Neural crest cell (in vitro differentiated cells): ENCODE results near the gene LUZP2. TPM values are rescaled to one million over a fixed set of nuclear protein-coding genes. Genes with fewer than 3 reads are reported as not detected.

Experiments
- DNase-seq: peaks from one replicate; pipeline ENCODE4 v3.0.0; 2021; ENCODE audit warnings: low read depth, mixed read lengths, low spot score
- H3K27ac Mint-ChIP-seq: one replicate; pipeline ENCODE4 v1.8.0; 2021; ENCODE audit warnings: mild to moderate bottlenecking, mixed read lengths; ENCODE audit not compliant: unreplicated experiment
- H3K27me3 Mint-ChIP-seq: 2 replicates; pipeline ENCODE4 v1.8.0; 2021; ENCODE audit warnings: low read depth, mild to moderate bottlenecking, mixed read lengths
- H3K36me3 Mint-ChIP-seq: 2 replicates; pipeline ENCODE4 v1.8.0; 2021; ENCODE audit warnings: low read depth, mild to moderate bottlenecking, mixed read lengths
- H3K4me1 Mint-ChIP-seq: 2 replicates; pipeline ENCODE4 v1.8.0; 2021; ENCODE audit warnings: mixed read lengths
- H3K4me3 Mint-ChIP-seq: one replicate; pipeline ENCODE4 v1.8.0; 2021; ENCODE audit warnings: mild to moderate bottlenecking, mixed read lengths
- H3K9me3 Mint-ChIP-seq: 2 replicates; pipeline ENCODE4 v1.8.0; 2021; ENCODE audit warnings: mixed read lengths
- total RNA-seq: library from RNA; stranded (reverse); gene quantifications from 2 replicates; pipeline ENCODE4 v1.2.1, GENCODE V29; 2021
- TF ChIP-seq, protein P1 (sequence below): fragments of 200-600 bp; sonication (generic); conservative IDR thresholded peaks from 2 replicates; pipeline ENCODE4 v1.5.0; 2021; ENCODE audit warnings: antibody characterized with exemption, mild to moderate bottlenecking

The LUZP2 gene
- total RNA-seq, 1 donor from 2014 or later, result 0.28 TPM

DNA sequence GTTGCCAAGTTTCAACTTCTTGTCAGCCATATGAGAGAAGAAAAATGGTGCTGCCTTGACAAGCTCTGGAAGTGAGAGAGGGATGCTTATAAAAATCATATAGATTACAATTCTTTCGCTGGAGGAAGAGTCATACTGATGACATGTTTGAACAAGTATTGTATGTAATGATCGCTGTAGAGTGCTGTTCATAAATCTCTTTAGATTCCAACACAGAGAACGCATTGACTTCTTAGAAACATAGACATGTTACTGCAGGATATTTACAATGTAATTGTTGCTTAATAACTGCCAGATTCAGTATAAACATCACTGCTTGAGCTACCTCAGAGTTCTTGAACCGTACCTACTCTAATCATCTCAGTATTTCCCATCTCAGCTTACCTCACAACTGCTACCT lies 571.6 kb downstream of the LUZP2 start:
- no peaks in the 10 kb centered on the region for H3K27me3 Mint-ChIP-seq
- no peak for DNase-seq
- TF ChIP-seq, protein P1, sequence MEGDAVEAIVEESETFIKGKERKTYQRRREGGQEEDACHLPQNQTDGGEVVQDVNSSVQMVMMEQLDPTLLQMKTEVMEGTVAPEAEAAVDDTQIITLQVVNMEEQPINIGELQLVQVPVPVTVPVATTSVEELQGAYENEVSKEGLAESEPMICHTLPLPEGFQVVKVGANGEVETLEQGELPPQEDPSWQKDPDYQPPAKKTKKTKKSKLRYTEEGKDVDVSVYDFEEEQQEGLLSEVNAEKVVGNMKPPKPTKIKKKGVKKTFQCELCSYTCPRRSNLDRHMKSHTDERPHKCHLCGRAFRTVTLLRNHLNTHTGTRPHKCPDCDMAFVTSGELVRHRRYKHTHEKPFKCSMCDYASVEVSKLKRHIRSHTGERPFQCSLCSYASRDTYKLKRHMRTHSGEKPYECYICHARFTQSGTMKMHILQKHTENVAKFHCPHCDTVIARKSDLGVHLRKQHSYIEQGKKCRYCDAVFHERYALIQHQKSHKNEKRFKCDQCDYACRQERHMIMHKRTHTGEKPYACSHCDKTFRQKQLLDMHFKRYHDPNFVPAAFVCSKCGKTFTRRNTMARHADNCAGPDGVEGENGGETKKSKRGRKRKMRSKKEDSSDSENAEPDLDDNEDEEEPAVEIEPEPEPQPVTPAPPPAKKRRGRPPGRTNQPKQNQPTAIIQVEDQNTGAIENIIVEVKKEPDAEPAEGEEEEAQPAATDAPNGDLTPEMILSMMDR, result no peak
- H3K4me3 Mint-ChIP-seq, result no peak overlapping the region
- H3K9me3 Mint-ChIP-seq, result peaks cover 5% of the 10 kb centered on the region
- no peaks in the 10 kb centered on the region for H3K36me3 Mint-ChIP-seq
- H3K4me1 Mint-ChIP-seq, result peaks cover 7% of the 10 kb centered on the region
- H3K27ac Mint-ChIP-seq, result no peak overlapping the region

DNA sequence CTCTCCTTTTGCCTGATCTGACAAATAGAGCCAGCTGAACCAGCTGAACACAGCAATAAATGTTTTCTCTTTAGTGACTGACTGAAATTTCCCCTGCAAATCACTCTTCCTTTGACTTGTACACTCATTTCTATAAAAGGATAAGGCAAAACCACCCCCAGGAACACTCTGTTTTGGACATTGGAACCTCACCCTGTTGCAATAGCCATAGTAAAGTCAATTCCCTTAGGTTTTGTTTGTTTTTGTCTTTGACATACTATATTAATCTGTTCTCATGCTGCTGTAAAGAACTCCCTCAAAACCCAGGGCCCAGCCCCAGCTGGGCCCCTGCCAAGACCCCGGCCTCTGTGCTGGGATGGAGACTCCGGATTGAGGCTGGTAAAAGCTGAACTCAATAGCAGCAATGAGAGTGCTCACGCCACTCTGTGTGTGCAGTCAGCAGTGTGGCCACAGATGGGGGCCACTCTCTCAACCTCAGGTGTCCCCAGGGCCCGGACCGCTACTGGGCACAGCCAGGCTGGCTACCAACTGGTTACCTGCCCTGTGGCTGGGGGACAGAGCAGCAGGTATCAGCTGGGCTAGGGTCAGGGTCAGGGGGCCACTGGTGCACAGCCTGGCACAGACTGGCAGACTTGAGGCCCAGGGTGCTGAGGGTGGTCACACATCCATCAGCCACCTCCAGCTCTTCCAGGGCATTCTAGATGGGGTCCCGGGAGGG lies 597.4 kb downstream of the LUZP2 start:
- no peak for DNase-seq
- no peak overlapping the region for H3K4me3 Mint-ChIP-seq
- H3K27me3 Mint-ChIP-seq, result no peaks in the 10 kb centered on the region
- H3K36me3 Mint-ChIP-seq, result no peaks in the 10 kb centered on the region
- H3K4me1 Mint-ChIP-seq, result no peaks in the 10 kb centered on the region
- TF ChIP-seq, protein P1, result no peak
- no peaks in the 10 kb centered on the region for H3K9me3 Mint-ChIP-seq
- no peak overlapping the region for H3K27ac Mint-ChIP-seq

GRCh38 chr11:25119416-25119815 lies 622.6 kb downstream of the LUZP2 start:
- no peaks in the 10 kb centered on the region for H3K4me1 Mint-ChIP-seq
- DNase-seq, result no peak
- no peak overlapping the region for H3K27ac Mint-ChIP-seq
- peaks cover 2% of the 10 kb centered on the region for H3K9me3 Mint-ChIP-seq
- TF ChIP-seq, protein P1, result no peak
- no peaks in the 10 kb centered on the region for H3K27me3 Mint-ChIP-seq
- H3K4me3 Mint-ChIP-seq, result no peak overlapping the region
- H3K36me3 Mint-ChIP-seq, result no peaks in the 10 kb centered on the region
